Measurements from ENCODE around the gene CD1E.
"Not testable (repeated sequence)": the region's sequence is repeated elsewhere in the genome, so short reads cannot be mapped to it uniquely, and the experiment has no call there.

Gene CD1E

GRCh38 chr1:158353303-158354075 lies at the start of gene CD1E:
Gene CD1E, plus strand, starts transcription at chr1:158353894. Its CDS starts 95 bp downstream, at chr1:158353989.
- no peak for DNase-seq

GRCh38 chr1:158310623-158311022 lies 43.1 kb upstream of the CD1E start:
- DNase-seq = no peak

- no peak for DNase-seq
Observed at GRCh38 chr1:158311066-158311465, 42.6 kb upstream of the CD1E start.

GRCh38 chr1:158323866-158324265 lies 29.8 kb upstream of the CD1E start:
- peak; percentile 2 for DNase-seq

GRCh38 chr1:158324395-158324794 lies 29.3 kb upstream of the CD1E start:
- DNase-seq = no peak

- no peak for DNase-seq
Observed at GRCh38 chr1:158327481-158327880, 26.2 kb upstream of the CD1E start.

GRCh38 chr1:158328426-158328825 lies 25.3 kb upstream of the CD1E start:
- no peak for DNase-seq

GRCh38 chr1:158329300-158329699 lies 24.4 kb upstream of the CD1E start:
- no peak for DNase-seq

GRCh38 chr1:158329733-158330132 lies 24.0 kb upstream of the CD1E start:
- peak; percentile 5 for DNase-seq

- no peak for DNase-seq
Observed at GRCh38 chr1:158330391-158331105, 23.1 kb upstream of the CD1E start.

GRCh38 chr1:158331106-158331425 lies 22.6 kb upstream of the CD1E start:
- DNase-seq = no peak

- no peak for DNase-seq
Observed at GRCh38 chr1:158331481-158332150, 22.1 kb upstream of the CD1E start, which contains the start of gene CD1B. Gene CD1B, minus strand, starts transcription at chr1:158331531. Its CDS starts 108 bp downstream, at chr1:158331423.

GRCh38 chr1:158333405-158334155 lies 20.1 kb upstream of the CD1E start:
- DNase-seq = no peak

GRCh38 chr1:158334526-158335212 lies 19.0 kb upstream of the CD1E start:
- DNase-seq = no peak

- DNase-seq = no peak
Observed at GRCh38 chr1:158335213-158335532, 18.5 kb upstream of the CD1E start.

GRCh38 chr1:158336413-158336812 lies 17.3 kb upstream of the CD1E start:
- DNase-seq = peak; percentile 11

GRCh38 chr1:158348946-158349345 lies 4.7 kb upstream of the CD1E start:
- DNase-seq = not testable (repeated sequence)

GRCh38 chr1:158354255-158354654 lies 561 bp downstream of the CD1E start:
- no peak for DNase-seq

GRCh38 chr1:158355773-158356285 lies 2.1 kb downstream of the CD1E start:
- no peak for DNase-seq

- DNase-seq = no peak
Observed at GRCh38 chr1:158356616-158357015, 2.9 kb downstream of the CD1E start.

- DNase-seq = no peak
Observed at GRCh38 chr1:158357441-158357840, 3.7 kb downstream of the CD1E start.

GRCh38 chr1:158362482-158362881 lies 8.8 kb downstream of the CD1E start:
- no peak for DNase-seq
